B cell (primary cell): Measurements from ENCODE around the gene PPP1CC. TPM values are rescaled to one million over a fixed set of nuclear protein-coding genes. Genes with fewer than 3 reads are reported as not detected.

Experiments
- ATAC-seq: fragments of 200-7000 bp; cut with Tn5 transposase; one replicate; pipeline ENCODE4 v1.10.0; 2021; ENCODE audit warnings: low read depth, mild to moderate bottlenecking, moderate number of reproducible peaks, moderate library complexity
- CTCF ChIA-PET: fragments of 350-600 bp; sonication (Branson Sonifier 250); formaldehyde crosslinking; loops from one replicate; lab custom pipeline; 2021; ENCODE audit warnings: antibody characterized with exemption, inconsistent platforms; lab: Charles Lee
- POLR2A ChIA-PET: fragments of 350-600 bp; sonication (Branson Sonifier 250); formaldehyde crosslinking; loops from one replicate; lab custom pipeline; 2021; ENCODE audit warnings: antibody characterized with exemption; lab: Charles Lee
- DNase-seq: peaks from one replicate; pipeline ENCODE4 v3.0.0; 2013
- H2AFZ ChIP-seq: 2 replicates; pipeline ENCODE4 v1.6.1; 2012; ENCODE audit warnings: mild to moderate bottlenecking, low read depth, low read length; ENCODE audit not compliant: insufficient read depth, poor library complexity, severe bottlenecking
- H3K27ac ChIP-seq, 2 donors: 1 replicate in 1 of 2; 2 replicates in 1 of 2; pipeline ENCODE4 v1.5.1; 2012 to 2013; ENCODE audit warnings: low read length in 2 of 2, mild to moderate bottlenecking in 2 of 2, moderate library complexity in 1 of 2
- H3K27me3 ChIP-seq, 4 experiments: fragments of 200-600 bp in 1 of 4; sonication (generic) in 1 of 4; replicated peaks in 1 of 4; 1 replicate in 2 of 4; 2 replicates in 2 of 4; pipeline versions ENCODE4 v1.6.1 to v1.7.0; 2013 to 2016; ENCODE audit warnings: low read length in 3 of 4, mild to moderate bottlenecking in 2 of 4, mixed read lengths in 1 of 4, moderate library complexity in 1 of 4; ENCODE audit not compliant: insufficient read depth in 4 of 4, control insufficient read depth in 3 of 4; ENCODE audit errors: control extremely low read depth in 1 of 4
- H3K36me3 ChIP-seq, 2 experiments: replicated peaks in 1 of 2; 1 replicate in 1 of 2; 2 replicates in 1 of 2; pipeline versions ENCODE4 v1.6.1 to v1.7.1; 2013; ENCODE audit warnings: low read length in 1 of 2; ENCODE audit not compliant: insufficient read depth in 2 of 2, control insufficient read depth in 1 of 2; ENCODE audit errors: control extremely low read depth in 1 of 2, extremely low read depth in 1 of 2
- H3K4me1 ChIP-seq, 2 donors: fragments of 200-600 bp in 1 of 2; sonication (generic) in 1 of 2; 1 replicate in 1 of 2; 2 replicates in 1 of 2; pipeline versions ENCODE4 v1.5.1 to v1.6.1; 2013 to 2017; ENCODE audit warnings: low read length in 2 of 2; ENCODE audit not compliant: control insufficient read depth in 2 of 2, insufficient read depth in 2 of 2
- H3K4me2 ChIP-seq: replicated peaks from 2 replicates; pipeline ENCODE3; 2012; ENCODE audit warnings: mild to moderate bottlenecking, low read depth, low read length; ENCODE audit not compliant: poor library complexity, severe bottlenecking
- H3K4me3 ChIP-seq, 5 experiments: fragments of 200-600 bp in 1 of 5; sonication (generic) in 1 of 5; 1 replicate in 3 of 5; 2 replicates in 2 of 5; pipeline versions ENCODE4 v1.5.1 to v1.7.0; 2011 to 2016; ENCODE audit warnings: low read length in 4 of 5, mild to moderate bottlenecking in 4 of 5, low read depth in 2 of 5, control low read depth in 1 of 5, moderate library complexity in 1 of 5; ENCODE audit not compliant: insufficient read depth in 1 of 5; ENCODE audit errors: control extremely low read depth in 1 of 5, extremely low read depth in 1 of 5
- H3K79me2 ChIP-seq: fragments of 200-600 bp; sonication (generic); one replicate; pipeline ENCODE4 v1.6.0; 2016; ENCODE audit warnings: low read length; ENCODE audit not compliant: control insufficient read depth, insufficient read depth
- H3K9ac ChIP-seq: fragments of 200-600 bp; sonication (generic); 2 replicates; pipeline ENCODE4 v1.6.1; 2017; ENCODE audit warnings: mild to moderate bottlenecking, low read length, moderate library complexity
- H3K9me3 ChIP-seq, 3 donors: one replicate each; pipeline versions ENCODE4 v1.6.1 to v1.7.1; 2013; ENCODE audit warnings: low read length in 2 of 3; ENCODE audit not compliant: control insufficient read depth in 2 of 3, insufficient read depth in 1 of 3; ENCODE audit errors: control extremely low read depth in 1 of 3
- H4K20me1 ChIP-seq: 2 replicates; pipeline ENCODE4 v1.6.0; 2012; ENCODE audit warnings: mild to moderate bottlenecking, low read length; ENCODE audit not compliant: insufficient read depth, control insufficient read depth, poor library complexity, severe bottlenecking
- H3K27ac Mint-ChIP-seq: one replicate; pipeline ENCODE4 v1.8.0; 2021; ENCODE audit warnings: mixed read lengths
- H3K27me3 Mint-ChIP-seq: one replicate; pipeline ENCODE4 v1.8.0; 2021; ENCODE audit warnings: mixed read lengths
- H3K4me1 Mint-ChIP-seq: one replicate; pipeline ENCODE4 v1.8.0; 2021; ENCODE audit warnings: mixed read lengths
- H3K4me3 Mint-ChIP-seq: one replicate; pipeline ENCODE4 v1.8.0; 2021; ENCODE audit warnings: mixed read lengths
- H3K9me3 Mint-ChIP-seq: one replicate; pipeline ENCODE4 v1.8.0; 2022; ENCODE audit warnings: mixed read lengths; ENCODE audit not compliant: insufficient read depth
- CTCF ChIP-seq: fragments of 200-600 bp; IDR thresholded peaks from one replicate; pipeline ENCODE4 v1.8.0; 2022; ENCODE audit warnings: antibody characterized with exemption, mild to moderate bottlenecking
- EZH2 ChIP-seq: IDR thresholded peaks from 2 replicates; pipeline ENCODE4 v1.6.1; 2012; ENCODE audit warnings: borderline replicate concordance, low read depth, mild to moderate bottlenecking, moderate library complexity, low read length; ENCODE audit not compliant: insufficient read depth, poor library complexity, severe bottlenecking
- WGBS: methylation state at CpG from one replicate; pipeline ENCODE4 v1.1.5; 2013; ENCODE audit warnings: missing lambda C conversion rate; ENCODE audit not compliant: insufficient coverage; 5-methylcytosine and 5-hydroxymethylcytosine counted together
- intact Hi-C: fragments of 100-400 bp; cut with micrococcal nuclease; formaldehyde crosslinking; loops from one replicate; pipeline ENCODE4 v1.10.0; 2022
- polyA plus RNA-seq: library from polyadenylated mRNA; depleted of rRNA; stranded (reverse); fragments of >200 nt; gene quantifications from 2 replicates; pipeline ENCODE4 v1.2.3, GENCODE V29; 2012
- total RNA-seq, 2 donors: library from RNA; stranded (reverse); fragments of 120-200 nt in 1 of 2; gene quantifications; 1 replicate in 1 of 2; 2 replicates in 1 of 2; pipeline versions ENCODE4 v1.2.3 to v1.2.4, GENCODE V29; 2013 to 2022

PPP1CC gene
- total and polyA plus RNA-seq, 2 donors (not counting 1 experiment from before 2014, with no cell fraction given) = 70.0 to 146 TPM

- no peaks in the 10 kb centered on the region for H3K27me3 ChIP-seq
- H3K27ac ChIP-seq = peak overlapping the region; percentile 31 to 78
- CTCF ChIA-PET = interaction anchor here (0.6 to 1.8 kb wide), 5 partner anchors 26 to 292 kb away, joined by 3 to 6 read pairs (median 4); partner anchors contain the start of gene ARPC3
- peaks cover 60% of the 10 kb centered on the region for H3K79me2 ChIP-seq
- peak overlapping the region; percentile 81 for H3K4me2 ChIP-seq
- Mint-ChIP-seq H3K4me1 (peaks cover 49% of the 10 kb centered on the region), H3K4me3 (peak overlapping the region; percentile 99), H3K27ac (peak overlapping the region; percentile 95), H3K27me3 (no peaks in the 10 kb centered on the region), H3K9me3 (no peaks in the 10 kb centered on the region)
- peak overlapping the region; percentile 86 to 94 (median 92) for H3K4me3 ChIP-seq
- H2AFZ ChIP-seq = peak overlapping the region; percentile 83
- peak overlapping the region; percentile 83 for H3K9ac ChIP-seq
- TF ChIP-seq CTCF = no peak
- no peak for TF ChIP-seq EZH2
- POLR2A ChIA-PET = interaction anchor here (0.8 to 1.8 kb wide), 3 partner anchors 13 to 136 kb away, joined by 5 to 7 read pairs (median 5); no protein-coding TSS in a partner anchor
- ATAC-seq = no peak
- 0% methylated on average over 12 of the region's 14 CpGs for WGBS
- DNase-seq = peak; percentile 50
- H3K4me1 ChIP-seq = peaks cover 32 to 42% of the 10 kb centered on the region in 2 donors
- intact Hi-C loops = loop anchor here (1.0 to 10.0 kb wide), 6 partner anchors 54 to 617 kb away; partner anchors contain the start of genes ARPC3, ATP2A2, HVCN1 and IFT81
- H3K9me3 ChIP-seq = no peaks in the 10 kb centered on the region
- peaks cover 0 to 8% of the 10 kb centered on the region in 2 experiments for H3K36me3 ChIP-seq
- peaks cover 19% of the 10 kb centered on the region for H4K20me1 ChIP-seq
Observed at GRCh38 chr12:110741341-110742095, 1.2 kb downstream of the PPP1CC start.

GRCh38 chr12:110739894-110740293 lies 2.8 kb downstream of the PPP1CC start:
- Mint-ChIP-seq H3K9me3 (no peaks in the 10 kb centered on the region), H3K27ac (peak overlapping the region; percentile 54), H3K27me3 (no peaks in the 10 kb centered on the region), H3K4me3 (peak overlapping the region; percentile 66), H3K4me1 (peaks cover 59% of the 10 kb centered on the region)
- H3K9ac ChIP-seq = peak overlapping the region; percentile 27
- H2AFZ ChIP-seq = no peak overlapping the region
- H3K79me2 ChIP-seq = peaks cover 76% of the 10 kb centered on the region
- peaks cover 32 to 42% of the 10 kb centered on the region in 2 donors for H3K4me1 ChIP-seq
- TF ChIP-seq EZH2 (no peak), CTCF (no peak)
- H3K27me3 ChIP-seq = no peaks in the 10 kb centered on the region
- H3K4me3 ChIP-seq = peak overlapping the region in 3 of 5 experiments; percentile 15 to 28 (median 23)
- H3K4me2 ChIP-seq = peak overlapping the region; percentile 81
- no peak for ATAC-seq
- ChIA-PET POLR2A (no interaction called here), CTCF (interaction anchor here (0.9 to 1.6 kb wide), 3 partner anchors 9 to 138 kb away, joined by 3 to 6 read pairs (median 5); no protein-coding TSS in a partner anchor)
- H3K9me3 ChIP-seq = no peaks in the 10 kb centered on the region
- WGBS = 33% methylated on average over 1 of the region's 3 CpGs
- H3K27ac ChIP-seq = peak overlapping the region; percentile 7 to 63
- peaks cover 3 to 13% of the 10 kb centered on the region in 2 experiments for H3K36me3 ChIP-seq
- intact Hi-C loops = loop anchor here (5.0 to 10.0 kb wide), 2 partner anchors 53 to 455 kb away; partner anchors contain the start of genes ATP2A2 and HVCN1
- DNase-seq = peak; percentile 8
- H4K20me1 ChIP-seq = peaks cover 28% of the 10 kb centered on the region
